ENCODE measurements around the gene SLC2A3. TPM values are rescaled to one million over a fixed set of nuclear protein-coding genes. Genes with fewer than 3 reads are reported as not detected.
"Not testable (repeated sequence)": the region's sequence is repeated elsewhere in the genome, so short reads cannot be mapped to it uniquely, and the experiment has no call there.

Gene SLC2A3
- total RNA-seq, 2 experiments from 2014 or later, result 219 to 224 TPM

DNA sequence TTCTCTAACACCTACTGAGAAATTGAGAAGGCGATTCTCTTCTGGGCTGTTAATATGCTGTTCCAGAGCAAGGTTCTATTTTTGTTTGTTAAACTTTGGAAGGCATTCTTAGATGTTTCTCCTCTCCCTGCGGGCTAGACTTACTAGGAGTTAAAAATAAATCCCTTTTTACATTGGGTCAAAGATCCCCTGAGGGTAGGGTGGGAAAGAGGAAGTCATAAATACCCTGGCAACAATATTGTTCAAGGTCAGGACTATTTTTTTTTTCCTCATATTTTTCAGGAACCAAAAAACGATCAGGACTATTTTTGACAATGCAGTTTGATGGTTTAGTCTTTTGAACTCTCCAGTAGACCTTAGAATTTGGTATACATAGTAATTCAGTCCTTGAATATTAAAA, 51.3 kb downstream of the SLC2A3 start:
- Mint-ChIP-seq H3K27ac (no peak overlapping the region), H3K4me1 (no peaks in the 10 kb centered on the region), H3K4me3 (no peak overlapping the region), H3K9me3 (no peaks in the 10 kb centered on the region), H3K27me3 (peaks cover 8% of the 10 kb centered on the region), H3K36me3 (no peaks in the 10 kb centered on the region)
- ATAC-seq (ENCODE audit: low read depth) (no peak), DNase-seq (no peak)
- POLR2A ChIA-PET, result no interaction called here

GRCh38 chr12:7881736-7882120, 54.3 kb downstream of the SLC2A3 start:
- DNase-seq, result not testable (repeated sequence)
- POLR2A ChIA-PET, result interaction anchor here (0.7 kb wide), 1 partner anchor 18 kb away, joined by 4 read pairs; no protein-coding TSS in a partner anchor

GRCh38 chr12:7880952-7881735, 54.8 kb downstream of the SLC2A3 start:
- H3K27ac Mint-ChIP-seq; ATAC-seq (ENCODE audit: low read depth); H3K27me3 Mint-ChIP-seq; H3K4me3 Mint-ChIP-seq; H3K36me3 Mint-ChIP-seq; DNase-seq; H3K4me1 Mint-ChIP-seq; H3K9me3 Mint-ChIP-seq: not testable (repeated sequence)
- POLR2A ChIA-PET, result interaction anchor here (0.7 kb wide), 1 partner anchor 18 kb away, joined by 4 read pairs; no protein-coding TSS in a partner anchor

More at GRCh38 chr12:7881736-7882120, 54.3 kb downstream of the SLC2A3 start:
- H3K4me1 Mint-ChIP-seq; H3K4me3 Mint-ChIP-seq; ATAC-seq (ENCODE audit: low read depth); H3K9me3 Mint-ChIP-seq; H3K36me3 Mint-ChIP-seq; H3K27me3 Mint-ChIP-seq; H3K27ac Mint-ChIP-seq: not testable (repeated sequence)

DNA sequence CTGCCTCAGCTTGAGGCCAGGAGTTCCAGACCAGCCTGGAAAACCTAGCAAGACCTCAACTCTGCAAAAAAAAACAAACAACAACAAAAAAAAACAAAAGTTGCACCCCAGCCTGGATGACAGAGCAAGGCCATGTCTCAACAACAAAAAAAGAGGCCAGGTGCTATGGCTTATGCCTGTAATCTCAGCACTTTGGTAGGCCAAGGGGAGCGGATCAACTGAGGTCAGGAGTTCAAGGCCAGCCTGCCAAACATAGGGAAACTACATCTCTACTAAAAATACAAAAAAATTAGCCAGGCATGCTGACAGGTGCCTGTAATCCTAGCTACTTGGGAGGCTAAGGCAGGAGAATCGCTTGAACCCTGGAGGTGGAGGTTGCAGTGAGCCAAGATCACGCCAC, 56.7 kb downstream of the SLC2A3 start:
- Mint-ChIP-seq H3K27ac (no peak overlapping the region), H3K36me3 (no peaks in the 10 kb centered on the region), H3K4me3 (no peak overlapping the region), H3K4me1 (no peaks in the 10 kb centered on the region), H3K9me3 (no peaks in the 10 kb centered on the region), H3K27me3 (peaks cover 8% of the 10 kb centered on the region)
- ATAC-seq (ENCODE audit: low read depth) (no peak), DNase-seq (no peak)
- POLR2A ChIA-PET, result no interaction called here

DNA sequence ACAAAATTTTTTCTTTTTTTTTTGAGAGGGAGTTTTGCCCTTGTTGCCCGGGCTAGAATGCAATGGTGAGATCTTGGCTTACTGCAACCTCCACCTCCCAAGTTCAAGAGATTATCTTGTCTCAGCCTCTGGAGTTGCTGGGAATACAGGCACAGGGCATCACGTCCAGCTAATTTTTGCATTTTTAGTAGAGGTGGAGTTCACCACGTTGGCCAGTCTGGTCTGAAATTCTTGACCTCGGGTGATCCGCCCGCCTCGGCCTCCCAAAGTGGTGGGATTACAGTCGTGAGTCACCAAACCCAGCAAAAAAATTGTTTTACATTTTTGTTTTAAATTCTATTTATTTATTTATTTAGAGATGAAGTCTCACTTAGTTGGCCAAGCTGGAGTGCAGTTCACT, 58.6 kb downstream of the SLC2A3 start:
- ATAC-seq (ENCODE audit: low read depth) (no peak), DNase-seq (no peak)
- Mint-ChIP-seq H3K4me3 (no peak overlapping the region), H3K9me3 (no peaks in the 10 kb centered on the region), H3K27ac (no peak overlapping the region), H3K36me3 (no peaks in the 10 kb centered on the region), H3K27me3 (peaks cover 19% of the 10 kb centered on the region), H3K4me1 (peaks cover under 1% of the 10 kb centered on the region)
- POLR2A ChIA-PET, result interaction anchor here (0.6 kb wide), 1 partner anchor 46 kb away, joined by 3 read pairs; no protein-coding TSS in a partner anchor

- peaks cover 5% of the 10 kb centered on the region for H3K4me1 Mint-ChIP-seq
- ATAC-seq (ENCODE audit: low read depth), result no peak
- peak within 1 kb of the TSS; percentile 3 for H3K27ac Mint-ChIP-seq
- H3K27me3 Mint-ChIP-seq, result peaks cover 48% of the 10 kb centered on the region
- POLR2A ChIA-PET, result no interaction called here
- no peaks in the 10 kb centered on the region for H3K36me3 Mint-ChIP-seq
- H3K9me3 Mint-ChIP-seq, result no peaks in the 10 kb centered on the region
- no peak for DNase-seq
- no peak within 1 kb of the TSS for H3K4me3 Mint-ChIP-seq
Measured at GRCh38 chr12:7872566-7873319, 63.2 kb downstream of the SLC2A3 start, which contains the start of gene SLC2A14. Gene SLC2A14, minus strand, starts transcription at chr12:7872915. Its CDS starts 3,035 bp downstream, at chr12:7869880.

DNA sequence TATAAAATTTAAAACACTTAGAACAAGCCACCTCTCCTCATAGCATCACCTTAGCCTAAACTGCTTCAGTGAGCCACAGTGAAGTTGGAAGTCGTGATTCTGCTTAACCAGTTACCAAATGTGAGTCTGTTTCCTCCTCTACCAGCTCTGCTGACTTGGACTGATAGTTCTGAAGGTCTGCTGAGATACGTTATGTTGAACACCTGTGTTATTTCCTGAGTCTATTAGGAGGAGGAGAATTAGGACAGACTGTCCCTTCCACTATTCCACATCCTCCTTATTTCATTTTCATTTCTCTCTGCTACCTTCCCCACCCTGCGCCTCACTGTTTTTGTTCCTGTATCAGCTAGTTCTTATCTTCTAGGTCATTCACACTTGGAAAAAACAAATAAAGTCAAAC, 65.7 kb downstream of the SLC2A3 start:
- H3K4me1 Mint-ChIP-seq, result peaks cover 18% of the 10 kb centered on the region
- H3K9me3 Mint-ChIP-seq, result no peaks in the 10 kb centered on the region
- no peak overlapping the region for H3K4me3 Mint-ChIP-seq
- H3K36me3 Mint-ChIP-seq, result no peaks in the 10 kb centered on the region
- H3K27ac Mint-ChIP-seq, result no peak overlapping the region
- POLR2A ChIA-PET, result no interaction called here
- peaks cover 51% of the 10 kb centered on the region for H3K27me3 Mint-ChIP-seq
- ATAC-seq (ENCODE audit: low read depth), result no peak
- DNase-seq, result no peak

Other genes with a start within 250 kb of the SLC2A3 start
- gene GDF3, start 240.4 kb downstream of the SLC2A3 start, total RNA-seq, result not detected
- gene DPPA3, start 224.8 kb downstream of the SLC2A3 start, total RNA-seq, result not detected
- not detected for gene CLEC4C, start 188.8 kb downstream of the SLC2A3 start, total RNA-seq
- not detected for gene NANOGNB, start 171.0 kb downstream of the SLC2A3 start, total RNA-seq
- not detected for gene NANOG, start 146.8 kb downstream of the SLC2A3 start, total RNA-seq
- gene SLC2A14, start 63.3 kb downstream of the SLC2A3 start, total RNA-seq, result under 1 TPM in 1 of 2 experiments, not detected in 1; 0.11 TPM
- gene FOXJ2, start 96.5 kb upstream of the SLC2A3 start, total RNA-seq, result 10 to 100 TPM; 26.4 to 26.9 TPM
- 1 to 10 TPM; 7.8 to 8.2 TPM for gene C3AR1, start 130.2 kb upstream of the SLC2A3 start, total RNA-seq
- gene NECAP1, start 146.1 kb upstream of the SLC2A3 start, total RNA-seq, result 10 to 100 TPM; 41.1 to 47.4 TPM
- gene CLEC4A, start 187.4 kb upstream of the SLC2A3 start, total RNA-seq, result under 1 TPM; 0.74 to 0.83 TPM
- gene ZNF705A, start 220.8 kb upstream of the SLC2A3 start, total RNA-seq, result not detected

All from activated naive CD8-positive, alpha-beta T cell treated with anti-CD3 and anti-CD28 coated beads, Interleukin-2, amount 10 ng/mL, durations not matched to agents 7 days and 5 days (primary cell).